ENCODE results near the gene DCDC1.
"Not testable (repeated sequence)": the region's sequence is repeated elsewhere in the genome, so short reads cannot be mapped to it uniquely, and the experiment has no call there.

Gene DCDC1

GRCh38 chr11:31325160-31325559 is 44.4 kb downstream of the DCDC1 start:
- DNase-seq, result no peak

GRCh38 chr11:31323145-31323544 is 46.4 kb downstream of the DCDC1 start:
- DNase-seq, result peak; percentile 35

DNA sequence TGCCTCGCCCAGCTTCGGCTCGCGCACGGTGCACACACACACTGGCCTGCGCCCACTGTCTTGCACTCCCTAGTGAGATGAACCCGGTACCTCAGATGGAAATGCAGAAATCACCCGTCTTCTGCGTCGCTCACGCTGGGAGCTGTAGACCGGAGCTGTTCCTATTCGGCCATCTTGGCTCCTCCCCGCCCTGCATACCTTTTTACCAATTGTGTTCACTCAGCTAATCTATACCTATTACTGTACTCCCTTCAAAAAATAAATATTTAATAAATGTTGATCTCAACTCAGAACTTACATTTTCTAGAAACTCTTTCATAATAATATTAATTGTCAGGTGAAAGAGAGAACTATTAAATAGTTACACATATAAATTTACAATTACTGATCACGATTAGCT is 48.0 kb downstream of the DCDC1 start:
- not testable (repeated sequence) for DNase-seq

DNA sequence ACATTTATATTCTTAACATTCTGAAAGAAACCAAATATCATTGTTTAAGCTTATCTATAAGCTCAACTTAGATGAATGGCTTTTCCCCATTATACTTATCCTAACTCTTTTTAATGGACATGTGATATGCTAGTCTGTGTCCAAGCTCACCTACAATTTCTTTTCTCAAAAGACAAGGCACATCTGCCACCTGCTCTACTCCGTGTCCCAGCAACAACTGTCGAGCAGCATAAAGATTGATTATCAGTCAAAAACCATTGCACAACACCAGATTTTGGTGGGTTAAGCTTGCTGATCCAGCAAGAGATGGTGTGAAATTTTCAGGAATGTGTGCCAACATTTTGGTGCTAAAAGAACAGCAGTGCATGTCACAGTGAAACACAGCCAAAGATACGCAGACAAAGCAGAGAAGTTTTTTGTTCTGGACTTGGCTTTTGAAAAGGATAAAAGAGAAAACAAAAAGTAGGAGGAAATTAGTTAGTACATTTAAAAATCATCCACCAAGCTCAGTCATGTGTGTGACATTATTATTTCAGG is 65.8 kb downstream of the DCDC1 start:
- peak; percentile 91 for DNase-seq

- DNase-seq, result peak; percentile 52
Measured at GRCh38 chr11:31301549-31302510, 67.7 kb downstream of the DCDC1 start.

GRCh38 chr11:31295308-31295707 is 74.2 kb downstream of the DCDC1 start:
- no peak for DNase-seq

DNA sequence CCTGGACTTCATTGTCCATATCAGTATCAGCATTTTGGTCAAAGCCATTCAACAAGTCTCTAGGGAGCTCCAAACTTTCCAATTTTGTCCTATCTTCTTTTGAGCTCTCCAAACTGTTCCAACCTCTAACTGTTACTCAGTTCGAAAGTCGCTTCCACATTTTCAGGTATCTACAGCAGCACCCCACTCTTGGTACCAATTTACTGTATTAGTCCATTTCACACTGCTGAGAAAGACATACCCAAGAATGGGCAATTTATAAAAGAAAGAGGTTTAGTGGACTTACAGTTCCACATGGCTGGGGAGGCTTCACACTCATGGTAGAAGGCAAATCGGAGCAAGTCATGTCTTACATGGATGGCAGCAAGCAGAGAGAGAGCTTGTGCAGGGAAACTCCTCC is 96.0 kb downstream of the DCDC1 start:
- DNase-seq, result not testable (repeated sequence)

DNA sequence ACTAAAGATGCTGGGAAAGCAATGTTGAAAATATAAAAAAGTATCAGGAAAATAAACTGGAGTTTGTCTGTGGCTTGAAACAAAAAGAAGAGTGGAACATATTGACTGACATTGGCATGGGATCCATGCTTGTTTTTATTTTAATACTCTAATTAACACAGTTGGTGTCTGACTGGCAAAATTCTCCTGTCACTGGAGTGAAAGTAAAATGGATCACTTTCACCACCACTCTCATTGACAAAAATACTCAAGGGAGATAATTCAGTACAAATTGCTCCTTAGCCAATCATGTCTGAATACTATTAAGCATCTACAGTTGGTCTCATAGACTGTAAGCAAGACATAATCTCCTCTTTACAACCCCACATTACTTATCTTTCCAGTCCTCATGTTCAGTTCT is 101.8 kb downstream of the DCDC1 start:
- DNase-seq, result peak; percentile 74

DNA sequence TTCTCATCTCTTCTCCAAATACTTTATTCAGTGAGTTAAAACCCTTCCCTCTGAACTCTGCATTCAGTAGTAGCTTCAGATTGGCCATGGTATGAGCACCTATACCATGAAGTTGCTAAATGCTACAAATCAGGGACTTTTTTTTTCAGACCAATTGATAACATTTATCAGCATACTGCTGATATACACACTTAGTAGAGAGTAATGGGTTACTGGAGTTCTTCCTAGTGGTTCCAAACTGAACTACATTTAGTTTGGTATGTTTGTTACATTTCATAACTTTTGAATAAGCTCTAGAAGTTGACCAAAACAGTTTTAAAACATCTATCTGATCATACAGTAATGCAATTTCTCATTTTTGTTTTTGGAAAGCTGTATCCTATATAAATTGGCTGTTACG is 104.7 kb downstream of the DCDC1 start:
- no peak for DNase-seq

DNA sequence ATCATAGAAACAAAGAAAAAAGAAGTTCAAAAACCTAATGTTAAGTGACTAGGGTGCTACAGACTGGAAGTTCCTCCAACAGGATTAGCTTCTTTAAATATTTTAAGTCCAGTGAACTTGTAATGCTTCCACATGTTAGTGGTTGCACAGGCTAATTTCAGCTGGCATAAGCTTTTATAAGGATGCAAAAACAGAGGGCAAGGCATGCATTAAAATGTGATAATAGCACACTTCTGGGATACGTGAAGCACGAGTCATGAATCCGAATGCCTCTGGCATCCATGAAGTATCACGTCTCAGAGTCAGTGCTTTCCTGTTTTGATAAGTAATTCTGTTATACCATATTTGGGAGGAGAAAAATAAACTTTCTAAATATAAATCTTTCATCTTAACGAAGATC is 106.8 kb downstream of the DCDC1 start:
- DNase-seq, result no peak

GRCh38 chr11:31259797-31260196 is 109.7 kb downstream of the DCDC1 start:
- DNase-seq, result peak; percentile 58

- peak; percentile 28 for DNase-seq
Measured at GRCh38 chr11:31254415-31254814, 115.1 kb downstream of the DCDC1 start.

DNA sequence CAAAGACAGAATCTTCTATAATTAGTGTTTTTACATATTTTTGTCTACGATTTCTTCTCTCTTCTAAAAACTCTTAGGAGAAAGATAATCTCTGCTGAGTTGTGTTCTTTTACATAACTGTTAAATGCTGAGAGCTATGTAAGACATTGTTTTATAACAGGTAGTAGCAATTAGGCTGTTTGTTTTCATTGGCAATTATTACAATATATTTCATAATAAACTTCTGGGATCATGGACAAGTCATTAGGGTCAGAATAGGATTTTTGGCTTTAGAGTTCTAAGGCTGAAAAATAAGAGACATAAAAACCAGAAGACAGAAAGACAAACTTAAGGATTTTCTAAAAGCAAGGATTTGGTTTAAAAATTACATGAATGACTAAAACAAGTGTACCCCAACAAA is 120.8 kb downstream of the DCDC1 start:
- no peak for DNase-seq

DNA sequence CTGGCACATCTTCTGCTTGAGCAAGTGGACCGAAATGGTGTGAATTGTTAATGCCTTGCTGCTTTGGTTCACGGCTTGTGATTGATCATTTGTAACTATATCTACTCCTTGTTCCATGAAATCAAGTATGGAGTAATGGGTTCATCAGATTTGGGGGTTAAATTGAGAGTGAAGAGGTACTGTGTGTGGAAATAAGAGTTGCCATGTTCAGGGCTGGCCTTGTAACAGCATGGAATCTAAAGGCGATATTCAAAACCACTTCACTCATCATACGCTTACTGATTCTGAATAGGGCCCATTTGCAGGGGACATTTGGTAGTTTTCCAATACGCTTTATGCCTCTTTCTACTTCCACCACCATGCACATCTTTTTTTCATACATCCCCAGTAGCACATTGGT is 122.2 kb downstream of the DCDC1 start:
- peak; percentile 92 for DNase-seq

DNA sequence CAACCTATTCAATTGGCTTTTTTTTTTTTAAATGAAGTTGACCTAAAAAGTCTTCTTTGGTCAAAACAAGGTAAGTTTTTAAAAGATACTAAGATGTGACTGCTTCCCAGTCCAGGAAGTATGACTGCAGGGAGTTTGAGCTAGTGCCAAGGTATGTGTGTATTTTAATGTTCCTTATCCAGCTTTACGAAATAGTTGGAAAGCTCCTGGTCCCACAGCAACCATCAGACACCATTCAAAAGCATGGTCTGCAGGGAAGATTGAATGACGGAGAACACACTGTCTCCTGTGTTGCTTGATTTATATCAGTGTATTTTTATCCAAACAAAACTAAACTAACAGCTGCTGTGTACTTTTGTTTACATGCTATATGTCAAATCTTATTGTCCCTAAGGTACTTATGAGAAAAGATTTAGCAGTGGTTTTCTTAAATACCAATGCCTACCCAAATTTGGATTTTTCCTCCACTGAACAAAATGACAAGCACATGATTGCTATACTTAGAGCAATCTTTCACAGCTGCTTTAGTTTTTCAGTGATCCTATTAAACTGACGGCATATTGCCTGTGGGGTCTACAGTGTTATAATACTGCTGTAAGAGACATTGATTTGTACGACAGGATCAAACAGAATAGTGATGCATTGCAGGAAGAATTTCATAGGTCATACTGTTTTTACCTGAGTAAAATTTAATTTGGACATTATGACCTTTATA is 122.9 kb downstream of the DCDC1 start:
- DNase-seq, result peak; percentile 81

DNA sequence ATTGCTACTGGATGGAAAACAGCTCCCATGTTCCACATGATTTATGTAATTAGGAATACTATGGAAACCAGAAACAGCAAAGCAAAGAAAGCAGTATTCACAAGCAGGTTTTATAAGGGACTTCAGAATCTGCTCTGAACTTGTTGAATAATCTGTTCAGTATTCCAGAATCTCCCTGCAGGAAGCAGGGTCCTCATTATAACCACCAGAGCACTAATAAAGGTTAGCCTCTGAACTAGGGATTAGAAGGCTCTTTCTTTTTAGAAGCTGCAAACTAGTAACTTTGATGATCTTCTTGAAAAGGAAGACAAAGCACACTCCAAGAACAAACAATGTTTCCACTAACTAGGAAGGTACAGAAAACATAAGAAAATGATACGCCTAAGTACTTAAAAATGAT is 125.8 kb downstream of the DCDC1 start:
- peak; percentile 51 for DNase-seq

DNA sequence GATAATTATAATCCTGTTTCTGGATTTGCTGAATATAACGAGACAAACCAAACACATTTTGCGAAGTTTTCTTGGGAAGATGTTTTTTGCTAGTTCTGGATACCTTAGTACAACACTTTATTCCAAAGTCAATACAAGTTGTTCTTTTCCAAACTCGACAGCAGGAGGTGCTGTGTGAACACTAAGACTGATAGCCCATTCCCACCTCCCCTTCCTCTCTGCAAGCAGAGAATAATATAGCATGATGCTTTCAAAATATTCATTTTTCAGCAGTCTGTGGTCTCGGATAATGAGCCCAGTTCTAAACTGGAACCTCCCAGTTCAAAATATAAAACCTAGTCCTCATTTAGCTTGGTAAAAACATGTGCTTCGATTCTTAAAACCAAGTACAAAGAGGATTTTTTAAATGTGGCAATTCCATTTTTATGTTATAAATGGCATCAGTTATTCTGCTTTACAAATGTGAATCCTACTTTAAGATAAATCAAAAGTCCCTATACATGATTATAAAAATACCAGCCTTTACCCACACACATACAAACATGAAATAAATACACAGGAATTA is 129.1 kb downstream of the DCDC1 start:
- peak; percentile 92 for DNase-seq

GRCh38 chr11:31237819-31238760 is 131.4 kb downstream of the DCDC1 start:
- DNase-seq, result peak; percentile 81

GRCh38 chr11:31236143-31236542 is 133.4 kb downstream of the DCDC1 start:
- DNase-seq, result peak; percentile 83

GRCh38 chr11:31233425-31233824 is 136.1 kb downstream of the DCDC1 start:
- DNase-seq, result peak; percentile 69

- no peak for DNase-seq
Measured at GRCh38 chr11:31231601-31232000, 137.9 kb downstream of the DCDC1 start.

DNA sequence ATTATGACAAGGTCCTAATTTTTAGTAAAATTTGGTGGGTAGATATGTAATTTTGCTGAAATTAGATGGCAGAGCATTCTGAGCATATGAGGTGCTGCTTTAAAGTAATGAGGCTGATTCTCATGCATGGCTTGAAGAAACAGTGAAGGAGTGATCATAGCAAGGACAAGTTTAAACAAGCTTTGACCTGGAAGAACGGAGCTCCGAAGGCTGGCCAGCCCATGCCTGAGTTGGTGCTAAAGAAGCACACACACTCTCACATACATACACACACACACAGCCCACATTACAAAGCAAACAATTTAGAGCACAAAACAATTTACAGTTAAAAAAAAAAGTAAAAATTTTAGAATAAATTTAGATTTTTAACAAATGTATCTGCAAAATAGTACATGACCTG is 150.7 kb downstream of the DCDC1 start:
- peak; percentile 14 for DNase-seq
